ENCODE measurements around the gene COA7. TPM values are rescaled to one million over a fixed set of nuclear protein-coding genes. Genes with fewer than 3 reads are reported as not detected.

Gene COA7
- total RNA-seq, 1 experiment from 2014 or later: 43.7 TPM

DNA sequence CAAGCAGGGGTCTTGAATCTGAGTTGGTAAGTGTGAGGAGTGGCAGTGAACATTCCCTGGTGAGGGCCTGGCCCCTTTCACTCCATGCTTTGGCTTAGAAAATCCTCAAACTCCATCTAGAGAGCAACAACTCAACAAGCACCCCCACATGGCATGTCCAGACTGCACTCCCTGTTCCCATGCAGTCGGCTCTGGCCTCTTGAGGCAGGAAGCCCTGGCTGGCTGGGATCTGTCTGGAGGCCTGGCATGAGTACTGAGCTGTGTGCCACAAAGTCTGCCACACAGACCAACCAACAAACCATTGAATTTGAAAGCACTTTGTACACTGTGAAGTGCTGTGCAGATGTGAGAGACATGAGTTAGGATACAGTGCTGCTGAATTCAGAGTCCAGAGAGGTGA lies 25.2 kb downstream of the COA7 start:
- TF ChIP-seq, protein P1, sequence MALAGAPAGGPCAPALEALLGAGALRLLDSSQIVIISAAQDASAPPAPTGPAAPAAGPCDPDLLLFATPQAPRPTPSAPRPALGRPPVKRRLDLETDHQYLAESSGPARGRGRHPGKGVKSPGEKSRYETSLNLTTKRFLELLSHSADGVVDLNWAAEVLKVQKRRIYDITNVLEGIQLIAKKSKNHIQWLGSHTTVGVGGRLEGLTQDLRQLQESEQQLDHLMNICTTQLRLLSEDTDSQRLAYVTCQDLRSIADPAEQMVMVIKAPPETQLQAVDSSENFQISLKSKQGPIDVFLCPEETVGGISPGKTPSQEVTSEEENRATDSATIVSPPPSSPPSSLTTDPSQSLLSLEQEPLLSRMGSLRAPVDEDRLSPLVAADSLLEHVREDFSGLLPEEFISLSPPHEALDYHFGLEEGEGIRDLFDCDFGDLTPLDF (CRISPR knock-in tag; IDR thresholded peaks at IDR 0.05): no peak
- TF ChIP-seq, protein P2, sequence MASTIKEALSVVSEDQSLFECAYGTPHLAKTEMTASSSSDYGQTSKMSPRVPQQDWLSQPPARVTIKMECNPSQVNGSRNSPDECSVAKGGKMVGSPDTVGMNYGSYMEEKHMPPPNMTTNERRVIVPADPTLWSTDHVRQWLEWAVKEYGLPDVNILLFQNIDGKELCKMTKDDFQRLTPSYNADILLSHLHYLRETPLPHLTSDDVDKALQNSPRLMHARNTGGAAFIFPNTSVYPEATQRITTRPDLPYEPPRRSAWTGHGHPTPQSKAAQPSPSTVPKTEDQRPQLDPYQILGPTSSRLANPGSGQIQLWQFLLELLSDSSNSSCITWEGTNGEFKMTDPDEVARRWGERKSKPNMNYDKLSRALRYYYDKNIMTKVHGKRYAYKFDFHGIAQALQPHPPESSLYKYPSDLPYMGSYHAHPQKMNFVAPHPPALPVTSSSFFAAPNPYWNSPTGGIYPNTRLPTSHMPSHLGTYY (CRISPR knock-in tag; IDR thresholded peaks at IDR 0.05): no peak
- TF ChIP-seq, protein P3, sequence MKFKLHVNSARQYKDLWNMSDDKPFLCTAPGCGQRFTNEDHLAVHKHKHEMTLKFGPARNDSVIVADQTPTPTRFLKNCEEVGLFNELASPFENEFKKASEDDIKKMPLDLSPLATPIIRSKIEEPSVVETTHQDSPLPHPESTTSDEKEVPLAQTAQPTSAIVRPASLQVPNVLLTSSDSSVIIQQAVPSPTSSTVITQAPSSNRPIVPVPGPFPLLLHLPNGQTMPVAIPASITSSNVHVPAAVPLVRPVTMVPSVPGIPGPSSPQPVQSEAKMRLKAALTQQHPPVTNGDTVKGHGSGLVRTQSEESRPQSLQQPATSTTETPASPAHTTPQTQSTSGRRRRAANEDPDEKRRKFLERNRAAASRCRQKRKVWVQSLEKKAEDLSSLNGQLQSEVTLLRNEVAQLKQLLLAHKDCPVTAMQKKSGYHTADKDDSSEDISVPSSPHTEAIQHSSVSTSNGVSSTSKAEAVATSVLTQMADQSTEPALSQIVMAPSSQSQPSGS (CRISPR knock-in tag; IDR thresholded peaks at IDR 0.05; ENCODE audit: borderline replicate concordance, low read depth): no peak
- TF ChIP-seq RORB (CRISPR knock-in tag; IDR thresholded peaks at IDR 0.05) (no peak), IRF2 (CRISPR knock-in tag; IDR thresholded peaks at IDR 0.05; ENCODE audit: borderline replicate concordance, low read depth) (no peak)
- ATAC-seq (no peak), DNase-seq (ENCODE audit: low spot score) (no peak)
- Mint-ChIP-seq H3K27ac (peak overlapping the region; percentile 28; the same call in 1 of the 2 replicates), H3K4me1 (peaks cover 12% of the 10 kb centered on the region), H3K4me3 (no peak overlapping the region), H3K27me3 (ENCODE audit: low read depth) (no peaks in the 10 kb centered on the region; the same call in 1 of the 2 replicates), H3K36me3 (no peaks in the 10 kb centered on the region), H3K9me3 (no peaks in the 10 kb centered on the region)
- ChIA-PET POLR2A (no interaction called here), CTCF (interaction anchor here (0.6 kb wide), 1 partner anchor 321 kb away, joined by 3 read pairs; no protein-coding TSS in a partner anchor)

DNA sequence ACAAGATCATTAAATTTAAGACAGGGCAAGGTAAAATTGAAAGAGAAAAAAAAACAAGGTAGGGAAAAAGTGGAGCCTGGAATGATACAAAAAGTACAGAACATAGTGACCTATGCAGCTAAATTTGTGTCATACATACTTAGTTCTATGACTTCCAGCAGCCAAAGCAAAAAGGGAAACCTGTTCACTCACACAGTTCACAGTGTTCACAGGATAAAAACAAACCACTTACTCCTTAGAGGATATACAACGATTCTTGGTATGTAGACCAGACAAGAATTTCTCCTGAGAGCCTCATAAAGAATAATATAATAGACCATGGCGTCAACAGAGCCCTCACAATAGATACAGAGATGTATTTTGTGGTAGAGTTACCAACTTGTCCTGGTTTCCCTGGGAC lies 27.5 kb downstream of the COA7 start:
- DNase-seq (ENCODE audit: low spot score) (no peak), ATAC-seq (no peak)
- no peak overlapping the region for H3K4me3 Mint-ChIP-seq
- POLR2A ChIA-PET: no interaction called here
- no peaks in the 10 kb centered on the region; the same call in 1 of the 2 replicates for H3K27me3 Mint-ChIP-seq (ENCODE audit: low read depth)
- TF ChIP-seq ZNF232 (CRISPR knock-in tag; IDR thresholded peaks at IDR 0.05) (no peak), JUN (CRISPR knock-in tag; IDR thresholded peaks at IDR 0.05) (no peak), FOXP1 (CRISPR knock-in tag; IDR thresholded peaks at IDR 0.05; ENCODE audit: borderline replicate concordance) (no peak), NFE2L1 (CRISPR knock-in tag; IDR thresholded peaks at IDR 0.05) (no peak), KAT7 (CRISPR knock-in tag; IDR thresholded peaks at IDR 0.05; ENCODE audit: borderline replicate concordance) (no peak), NR3C1 (CRISPR knock-in tag; conservative IDR thresholded peaks at IDR 0.05; ENCODE audit: low read depth) (no peak), TCF7 (CRISPR knock-in tag; IDR thresholded peaks at IDR 0.05; ENCODE audit: low read depth) (no peak), ZNF396 (CRISPR knock-in tag; IDR thresholded peaks at IDR 0.05; ENCODE audit: borderline replicate concordance) (no peak), CBFB (CRISPR knock-in tag; IDR thresholded peaks at IDR 0.05; ENCODE audit: low read depth) (no peak), ESRRA (CRISPR knock-in tag; IDR thresholded peaks at IDR 0.05; ENCODE audit: borderline replicate concordance) (no peak), GTF2I (CRISPR knock-in tag; conservative IDR thresholded peaks at IDR 0.05) (no peak), GRHL2 (CRISPR knock-in tag; IDR thresholded peaks at IDR 0.05; ENCODE audit: insufficient replicate concordance, severe bottlenecking) (no peak), EMX1 (CRISPR knock-in tag; IDR thresholded peaks at IDR 0.05) (no peak), ZNF671 (CRISPR knock-in tag; IDR thresholded peaks at IDR 0.05) (no peak)
- TF ChIP-seq, protein P4, sequence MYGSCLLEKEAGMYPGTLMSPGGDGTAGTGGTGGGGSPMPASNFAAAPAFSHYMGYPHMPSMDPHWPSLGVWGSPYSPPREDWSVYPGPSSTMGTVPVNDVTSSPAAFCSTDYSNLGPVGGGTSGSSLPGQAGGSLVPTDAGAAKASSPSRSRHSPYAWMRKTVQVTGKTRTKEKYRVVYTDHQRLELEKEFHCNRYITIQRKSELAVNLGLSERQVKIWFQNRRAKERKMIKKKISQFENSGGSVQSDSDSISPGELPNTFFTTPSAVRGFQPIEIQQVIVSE (CRISPR knock-in tag; IDR thresholded peaks at IDR 0.05; ENCODE audit: borderline replicate concordance): no peak
- TF ChIP-seq, protein P5, sequence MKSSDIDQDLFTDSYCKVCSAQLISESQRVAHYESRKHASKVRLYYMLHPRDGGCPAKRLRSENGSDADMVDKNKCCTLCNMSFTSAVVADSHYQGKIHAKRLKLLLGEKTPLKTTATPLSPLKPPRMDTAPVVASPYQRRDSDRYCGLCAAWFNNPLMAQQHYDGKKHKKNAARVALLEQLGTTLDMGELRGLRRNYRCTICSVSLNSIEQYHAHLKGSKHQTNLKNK (CRISPR knock-in tag; IDR thresholded peaks at IDR 0.05): no peak
- TF ChIP-seq, protein P6, sequence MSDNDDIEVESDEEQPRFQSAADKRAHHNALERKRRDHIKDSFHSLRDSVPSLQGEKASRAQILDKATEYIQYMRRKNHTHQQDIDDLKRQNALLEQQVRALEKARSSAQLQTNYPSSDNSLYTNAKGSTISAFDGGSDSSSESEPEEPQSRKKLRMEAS (CRISPR knock-in tag; IDR thresholded peaks at IDR 0.05): no peak
- TF ChIP-seq, protein P7, sequence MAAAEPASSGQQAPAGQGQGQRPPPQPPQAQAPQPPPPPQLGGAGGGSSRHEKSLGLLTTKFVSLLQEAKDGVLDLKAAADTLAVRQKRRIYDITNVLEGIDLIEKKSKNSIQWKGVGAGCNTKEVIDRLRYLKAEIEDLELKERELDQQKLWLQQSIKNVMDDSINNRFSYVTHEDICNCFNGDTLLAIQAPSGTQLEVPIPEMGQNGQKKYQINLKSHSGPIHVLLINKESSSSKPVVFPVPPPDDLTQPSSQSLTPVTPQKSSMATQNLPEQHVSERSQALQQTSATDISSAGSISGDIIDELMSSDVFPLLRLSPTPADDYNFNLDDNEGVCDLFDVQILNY (CRISPR knock-in tag; IDR thresholded peaks at IDR 0.05): no peak
- TF ChIP-seq, protein P8, sequence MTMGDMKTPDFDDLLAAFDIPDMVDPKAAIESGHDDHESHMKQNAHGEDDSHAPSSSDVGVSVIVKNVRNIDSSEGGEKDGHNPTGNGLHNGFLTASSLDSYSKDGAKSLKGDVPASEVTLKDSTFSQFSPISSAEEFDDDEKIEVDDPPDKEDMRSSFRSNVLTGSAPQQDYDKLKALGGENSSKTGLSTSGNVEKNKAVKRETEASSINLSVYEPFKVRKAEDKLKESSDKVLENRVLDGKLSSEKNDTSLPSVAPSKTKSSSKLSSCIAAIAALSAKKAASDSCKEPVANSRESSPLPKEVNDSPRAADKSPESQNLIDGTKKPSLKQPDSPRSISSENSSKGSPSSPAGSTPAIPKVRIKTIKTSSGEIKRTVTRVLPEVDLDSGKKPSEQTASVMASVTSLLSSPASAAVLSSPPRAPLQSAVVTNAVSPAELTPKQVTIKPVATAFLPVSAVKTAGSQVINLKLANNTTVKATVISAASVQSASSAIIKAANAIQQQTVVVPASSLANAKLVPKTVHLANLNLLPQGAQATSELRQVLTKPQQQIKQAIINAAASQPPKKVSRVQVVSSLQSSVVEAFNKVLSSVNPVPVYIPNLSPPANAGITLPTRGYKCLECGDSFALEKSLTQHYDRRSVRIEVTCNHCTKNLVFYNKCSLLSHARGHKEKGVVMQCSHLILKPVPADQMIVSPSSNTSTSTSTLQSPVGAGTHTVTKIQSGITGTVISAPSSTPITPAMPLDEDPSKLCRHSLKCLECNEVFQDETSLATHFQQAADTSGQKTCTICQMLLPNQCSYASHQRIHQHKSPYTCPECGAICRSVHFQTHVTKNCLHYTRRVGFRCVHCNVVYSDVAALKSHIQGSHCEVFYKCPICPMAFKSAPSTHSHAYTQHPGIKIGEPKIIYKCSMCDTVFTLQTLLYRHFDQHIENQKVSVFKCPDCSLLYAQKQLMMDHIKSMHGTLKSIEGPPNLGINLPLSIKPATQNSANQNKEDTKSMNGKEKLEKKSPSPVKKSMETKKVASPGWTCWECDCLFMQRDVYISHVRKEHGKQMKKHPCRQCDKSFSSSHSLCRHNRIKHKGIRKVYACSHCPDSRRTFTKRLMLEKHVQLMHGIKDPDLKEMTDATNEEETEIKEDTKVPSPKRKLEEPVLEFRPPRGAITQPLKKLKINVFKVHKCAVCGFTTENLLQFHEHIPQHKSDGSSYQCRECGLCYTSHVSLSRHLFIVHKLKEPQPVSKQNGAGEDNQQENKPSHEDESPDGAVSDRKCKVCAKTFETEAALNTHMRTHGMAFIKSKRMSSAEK (CRISPR knock-in tag; IDR thresholded peaks at IDR 0.05; ENCODE audit: borderline replicate concordance): no peak
- TF ChIP-seq, protein P9, sequence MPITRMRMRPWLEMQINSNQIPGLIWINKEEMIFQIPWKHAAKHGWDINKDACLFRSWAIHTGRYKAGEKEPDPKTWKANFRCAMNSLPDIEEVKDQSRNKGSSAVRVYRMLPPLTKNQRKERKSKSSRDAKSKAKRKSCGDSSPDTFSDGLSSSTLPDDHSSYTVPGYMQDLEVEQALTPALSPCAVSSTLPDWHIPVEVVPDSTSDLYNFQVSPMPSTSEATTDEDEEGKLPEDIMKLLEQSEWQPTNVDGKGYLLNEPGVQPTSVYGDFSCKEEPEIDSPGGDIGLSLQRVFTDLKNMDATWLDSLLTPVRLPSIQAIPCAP (CRISPR knock-in tag; IDR thresholded peaks at IDR 0.05): no peak
- CTCF ChIA-PET: no interaction called here
- H3K27ac Mint-ChIP-seq: no peak overlapping the region
- H3K9me3 Mint-ChIP-seq: no peaks in the 10 kb centered on the region
- no peaks in the 10 kb centered on the region for H3K36me3 Mint-ChIP-seq
- peaks cover 21% of the 10 kb centered on the region for H3K4me1 Mint-ChIP-seq
